Transverse colon (tissue), 4 donors: Measurements from ENCODE around the gene WNK4. TPM values are rescaled to one million over a fixed set of nuclear protein-coding genes. Genes with fewer than 3 reads are reported as not detected.

Experiments
- DNase-seq: peaks from one replicate; pipeline ENCODE4 v3.0.0-alpha.2; 2019
- H3K27ac ChIP-seq, 4 donors: fragments of 200-600 bp; sonication (generic); 2 replicates each; pipeline ENCODE4 v1.5.1; 2016 to 2018; ENCODE audit warnings: inconsistent platforms in 4 of 4
- H3K27me3 ChIP-seq: fragments of 200-600 bp; sonication (generic); 2 replicates; pipeline ENCODE4 v1.5.1; 2017; ENCODE audit warnings: inconsistent platforms
- H3K36me3 ChIP-seq, 4 donors: fragments of 200-600 bp; sonication (generic); 2 replicates each; pipeline ENCODE4 v1.5.1; 2017 to 2019; ENCODE audit warnings: inconsistent platforms in 4 of 4
- H3K4me1 ChIP-seq, 4 donors: fragments of 200-600 bp; sonication (generic); 2 replicates each; pipeline ENCODE4 v1.5.1; 2017 to 2020; ENCODE audit warnings: inconsistent platforms in 4 of 4
- H3K4me3 ChIP-seq, 4 donors: fragments of 200-600 bp; sonication (generic); 1 replicate in 1 of 4; 2 replicates in 3 of 4; pipeline versions ENCODE4 v1.5.1 to v1.6.1; 2017 to 2019; ENCODE audit warnings: inconsistent platforms in 4 of 4
- H3K9me3 ChIP-seq, 2 donors: fragments of 200-600 bp; sonication (generic); 2 replicates each; pipeline ENCODE4 v1.5.1; 2017 to 2019; ENCODE audit warnings: inconsistent platforms in 2 of 2
- EP300 ChIP-seq: sonication (generic); formaldehyde crosslinking; IDR thresholded peaks from one replicate; pipeline ENCODE4 v1.6.1; 2017; ENCODE audit warnings: antibody characterized with exemption, low read depth
- POLR2A ChIP-seq: fragments of 450-650 bp; IDR thresholded peaks from one replicate; pipeline ENCODE4 v1.6.1; 2016; ENCODE audit warnings: antibody characterized with exemption, mild to moderate bottlenecking, moderate library complexity
- POLR2AphosphoS5 ChIP-seq, 3 donors: sonication (generic); formaldehyde crosslinking; IDR thresholded peaks; one replicate each; pipeline ENCODE4 v1.6.1; 2016; ENCODE audit warnings: antibody characterized with exemption in 3 of 3
- WGBS, 2 donors: methylation state at CpG; one replicate each; pipeline ENCODE4 v1.1.5; 2018; ENCODE audit warnings: low coverage in 1 of 2; 5-methylcytosine and 5-hydroxymethylcytosine counted together
- in situ Hi-C, 4 donors: fragments of 200-750 bp; cut with MboI; loops; one replicate each; pipeline versions ENCODE4 v1.15.0 to v1.15.1; 2017; ENCODE audit warnings: low sequenced_read_pairs in 3 of 4, low pct_ligation_motif_present in 1 of 4, low pct_unique_long_range_greater_than_20kb in 1 of 4
- intact Hi-C: fragments of 100-400 bp; cut with DNase I; formaldehyde crosslinking; loops from one replicate; pipeline ENCODE4 v1.15.1; 2023; ENCODE audit warnings: low total_unique reads
- total RNA-seq, 4 donors: library from RNA; depleted of rRNA; stranded (reverse); fragments of >200 nt; gene quantifications; one replicate each; pipeline ENCODE4 v1.1.0, GENCODE V29; 2016
- TF ChIP-seq, protein P1 (sequence below), 5 experiments: fragments of 200-600 bp in 3 of 5; fragments of 450-650 bp in 2 of 5; sonication (generic) in 3 of 5; IDR thresholded peaks; 1 replicate in 2 of 5; 2 replicates in 3 of 5; pipeline ENCODE4 v1.5.1; 2016 to 2017; ENCODE audit warnings: antibody characterized with exemption in 5 of 5, inconsistent platforms in 3 of 5, mild to moderate bottlenecking in 2 of 5, moderate library complexity in 1 of 5

Gene WNK4
- total RNA-seq, 4 donors from 2014 or later: 17.9 to 87.6 (median 40.9) TPM

GRCh38 chr17:42759982-42760651, 20.3 kb upstream of the WNK4 start:
- H3K36me3 ChIP-seq: no peaks in the 10 kb centered on the region
- peak overlapping the region in 2 of 4 donors; percentile 32 to 62 for H3K4me3 ChIP-seq
- H3K4me1 ChIP-seq: peaks cover 8 to 22% (median 14%) of the 10 kb centered on the region in 4 donors
- WGBS, 2 donors: 37 to 54% methylated on average over 3 to 11 of the region's 11 CpGs
- intact Hi-C loops: loop anchor here (5.0 to 10.0 kb wide), 2 partner anchors 38 to 175 kb away; no protein-coding TSS in a partner anchor
- H3K9me3 ChIP-seq: no peaks in the 10 kb centered on the region
- no peak for DNase-seq
- TF ChIP-seq, protein P1, sequence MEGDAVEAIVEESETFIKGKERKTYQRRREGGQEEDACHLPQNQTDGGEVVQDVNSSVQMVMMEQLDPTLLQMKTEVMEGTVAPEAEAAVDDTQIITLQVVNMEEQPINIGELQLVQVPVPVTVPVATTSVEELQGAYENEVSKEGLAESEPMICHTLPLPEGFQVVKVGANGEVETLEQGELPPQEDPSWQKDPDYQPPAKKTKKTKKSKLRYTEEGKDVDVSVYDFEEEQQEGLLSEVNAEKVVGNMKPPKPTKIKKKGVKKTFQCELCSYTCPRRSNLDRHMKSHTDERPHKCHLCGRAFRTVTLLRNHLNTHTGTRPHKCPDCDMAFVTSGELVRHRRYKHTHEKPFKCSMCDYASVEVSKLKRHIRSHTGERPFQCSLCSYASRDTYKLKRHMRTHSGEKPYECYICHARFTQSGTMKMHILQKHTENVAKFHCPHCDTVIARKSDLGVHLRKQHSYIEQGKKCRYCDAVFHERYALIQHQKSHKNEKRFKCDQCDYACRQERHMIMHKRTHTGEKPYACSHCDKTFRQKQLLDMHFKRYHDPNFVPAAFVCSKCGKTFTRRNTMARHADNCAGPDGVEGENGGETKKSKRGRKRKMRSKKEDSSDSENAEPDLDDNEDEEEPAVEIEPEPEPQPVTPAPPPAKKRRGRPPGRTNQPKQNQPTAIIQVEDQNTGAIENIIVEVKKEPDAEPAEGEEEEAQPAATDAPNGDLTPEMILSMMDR (IDR thresholded peaks at IDR 0.05): no peak
- no peak for TF ChIP-seq POLR2A
- no peak for TF ChIP-seq POLR2AphosphoS5 (IDR thresholded peaks at IDR 0.05)
- no peak for TF ChIP-seq EP300
- H3K27ac ChIP-seq: peak overlapping the region in 2 of 4 donors; percentile 42 to 55
- in situ Hi-C loops: no loop called here
- H3K27me3 ChIP-seq: peaks cover 30% of the 10 kb centered on the region

- in situ Hi-C loops: no loop called here
- Histone ChIP-seq H3K4me3 (peak within 1 kb of the TSS; percentile 32 to 62 (median 46)), H3K9me3 (no peaks in the 10 kb centered on the region), H3K4me1 (peaks cover 8 to 22% (median 14%) of the 10 kb centered on the region in 4 donors), H3K36me3 (no peaks in the 10 kb centered on the region), H3K27me3 (peaks cover 30% of the 10 kb centered on the region), H3K27ac (peak within 1 kb of the TSS; percentile 21 to 55 (median 44))
- no peak for TF ChIP-seq POLR2AphosphoS5 (IDR thresholded peaks at IDR 0.05)
- TF ChIP-seq POLR2A: no peak
- TF ChIP-seq, protein P1 (IDR thresholded peaks at IDR 0.05): no peak
- no peak for TF ChIP-seq EP300
- no peak for DNase-seq
- intact Hi-C loops: loop anchor here (5.0 to 10.0 kb wide), 2 partner anchors 39 to 176 kb away; no protein-coding TSS in a partner anchor
- 8% methylated on average over 56 of the region's 92 CpGs; no CpG with 5 or more reads in 1 of the 2 donors for WGBS, 2 donors
Measured at GRCh38 chr17:42760652-42761581, 19.5 kb upstream of the WNK4 start, which contains the start of gene RAMP2. Gene RAMP2, plus strand, starts transcription at chr17:42761227. Its CDS starts 35 bp downstream, at chr17:42761262.

GRCh38 chr17:42761638-42762037, 18.8 kb upstream of the WNK4 start:
- H3K27me3 ChIP-seq: peaks cover 30% of the 10 kb centered on the region
- 57% methylated on average over 12 of the region's 12 CpGs; no CpG with 5 or more reads in 1 of the 2 donors for WGBS, 2 donors
- peaks cover 8 to 22% (median 14%) of the 10 kb centered on the region in 4 donors for H3K4me1 ChIP-seq
- intact Hi-C loops: loop anchor here (5.0 to 10.0 kb wide), 2 partner anchors 39 to 177 kb away; no protein-coding TSS in a partner anchor
- no peaks in the 10 kb centered on the region for H3K9me3 ChIP-seq
- peak overlapping the region; percentile 32 to 62 (median 46) for H3K4me3 ChIP-seq
- peak overlapping the region; percentile 21 to 55 (median 44) for H3K27ac ChIP-seq
- in situ Hi-C loops: no loop called here
- TF ChIP-seq POLR2AphosphoS5 (IDR thresholded peaks at IDR 0.05) (no peak), EP300 (no peak), POLR2A (no peak)
- TF ChIP-seq, protein P1 (IDR thresholded peaks at IDR 0.05): no peak
- no peaks in the 10 kb centered on the region for H3K36me3 ChIP-seq
- no peak for DNase-seq
